Colonic mucosa (tissue), 4 donors: ENCODE measurements around the gene UQCRH. TPM values are rescaled to one million over a fixed set of nuclear protein-coding genes. Genes with fewer than 3 reads are reported as not detected.
A peak's percentile ranks its signal among the peaks of the same experiment; 100 is the strongest.

ENCODE experiments used
- DNase-seq: peaks from one replicate; pipeline ENCODE4 v3.0.0-alpha.2; 2020
- H3K27ac ChIP-seq: fragments of 200-600 bp; one replicate; pipeline ENCODE4 v1.8.0; 2021
- H3K27me3 ChIP-seq: fragments of 200-600 bp; one replicate; pipeline ENCODE4 v1.8.0; 2021
- H3K36me3 ChIP-seq: fragments of 200-600 bp; one replicate; pipeline ENCODE4 v1.8.0; 2021
- H3K4me1 ChIP-seq: fragments of 200-600 bp; one replicate; pipeline ENCODE4 v1.8.0; 2021; ENCODE audit warnings: mild to moderate bottlenecking
- H3K4me3 ChIP-seq: fragments of 200-600 bp; one replicate; pipeline ENCODE4 v1.8.0; 2021
- H3K9ac ChIP-seq, 2 donors: one replicate each; pipeline ENCODE4 v1.7.0; 2013; ENCODE audit warnings: control low read depth in 2 of 2, low read depth in 2 of 2, low read length in 2 of 2
- H3K9me3 ChIP-seq: fragments of 200-600 bp; one replicate; pipeline ENCODE4 v1.8.0; 2021
- CTCF ChIP-seq: fragments of 200-600 bp; IDR thresholded peaks from one replicate; pipeline ENCODE4 v1.8.0; 2022; ENCODE audit warnings: antibody characterized with exemption, mild to moderate bottlenecking
- intact Hi-C: fragments of 100-400 bp; cut with DNase I; formaldehyde crosslinking; loops from one replicate; pipeline ENCODE4 v1.14.1; 2022
- total RNA-seq, 2 donors: library from RNA; stranded (reverse); fragmentation: NEBNext Ultra II Directional in 1 of 2; extraction: Animal tissue kit (Norgen Biotek cat#: 25700) in 1 of 2; gene quantifications; one replicate each; pipeline ENCODE4 v1.2.1, GENCODE V29; 2021
- donor health status: healthy.
- donor health status: DM: no; HTN: no; CAD: no.
- donor health status: DM: no; HTN: no; CAD: no.

The UQCRH gene
- total RNA-seq, 2 donors from 2014 or later, result 451 to 502 TPM

- DNase-seq, result peak; percentile 22
- intact Hi-C loops, result no loop called here
- TF ChIP-seq CTCF, result no peak
- Histone ChIP-seq H3K36me3 (no peaks in the 10 kb centered on the region), H3K4me3 (peak overlapping the region; percentile 60), H3K9me3 (no peaks in the 10 kb centered on the region), H3K27ac (peak overlapping the region; percentile 87), H3K9ac (peak overlapping the region; percentile 98 to 99), H3K4me1 (peaks cover 9% of the 10 kb centered on the region), H3K27me3 (no peaks in the 10 kb centered on the region)
Observed at GRCh38 chr1:46300673-46301405, 2.7 kb upstream of the UQCRH start.

GRCh38 chr1:46301406-46301807 is 2.1 kb upstream of the UQCRH start:
- no peaks in the 10 kb centered on the region for H3K27me3 ChIP-seq
- intact Hi-C loops, result no loop called here
- H3K9ac ChIP-seq, result peak overlapping the region; percentile 98 to 99
- H3K27ac ChIP-seq, result peak overlapping the region; percentile 87
- DNase-seq, result no peak
- peak overlapping the region; percentile 60 for H3K4me3 ChIP-seq
- no peaks in the 10 kb centered on the region for H3K9me3 ChIP-seq
- peaks cover 9% of the 10 kb centered on the region for H3K4me1 ChIP-seq
- no peak for TF ChIP-seq CTCF
- H3K36me3 ChIP-seq, result no peaks in the 10 kb centered on the region

- H3K4me1 ChIP-seq, result peaks cover 14% of the 10 kb centered on the region
- no peaks in the 10 kb centered on the region for H3K36me3 ChIP-seq
- TF ChIP-seq CTCF, result no peak
- peak overlapping the region; percentile 87 for H3K27ac ChIP-seq
- no peaks in the 10 kb centered on the region for H3K9me3 ChIP-seq
- DNase-seq, result peak; percentile 53
- H3K27me3 ChIP-seq, result no peaks in the 10 kb centered on the region
- intact Hi-C loops, result no loop called here
- H3K9ac ChIP-seq, result peak overlapping the region; percentile 98 to 99
- H3K4me3 ChIP-seq, result peak overlapping the region; percentile 60
Observed at GRCh38 chr1:46301808-46302640, 1.5 kb upstream of the UQCRH start.

- Histone ChIP-seq H3K36me3 (no peaks in the 10 kb centered on the region), H3K27me3 (no peaks in the 10 kb centered on the region), H3K4me1 (peaks cover 14% of the 10 kb centered on the region), H3K4me3 (peak overlapping the region; percentile 60), H3K9ac (peak overlapping the region; percentile 98 to 99), H3K27ac (peak overlapping the region; percentile 87), H3K9me3 (no peaks in the 10 kb centered on the region)
- TF ChIP-seq CTCF, result no peak
- no peak for DNase-seq
- intact Hi-C loops, result no loop called here
Observed at GRCh38 chr1:46302641-46303037, 859 bp upstream of the UQCRH start.

- TF ChIP-seq CTCF, result no peak
- H3K4me1 ChIP-seq, result peaks cover 14% of the 10 kb centered on the region
Observed at GRCh38 chr1:46303872-46304326, 401 bp downstream of the UQCRH start.

More at GRCh38 chr1:46303872-46304326, 401 bp downstream of the UQCRH start:
- intact Hi-C loops, result no loop called here
- no peaks in the 10 kb centered on the region for H3K27me3 ChIP-seq
- peak; percentile 21 for DNase-seq
- peak overlapping the region; percentile 60 for H3K4me3 ChIP-seq
- no peaks in the 10 kb centered on the region for H3K9me3 ChIP-seq
- peak overlapping the region; percentile 87 for H3K27ac ChIP-seq
- no peaks in the 10 kb centered on the region for H3K36me3 ChIP-seq
- peak overlapping the region; percentile 89 to 98 for H3K9ac ChIP-seq
